GM19463 (cell line): ENCODE data around the gene NSD1.

Experiments
- ATAC-seq: cut with Tn5 transposase; IDR thresholded peaks from one replicate; pipeline ENCODE4 v1.9.1; 2021; ENCODE audit warnings: mild to moderate bottlenecking, moderate library complexity; ENCODE audit not compliant: unreplicated experiment

NSD1 gene

DNA sequence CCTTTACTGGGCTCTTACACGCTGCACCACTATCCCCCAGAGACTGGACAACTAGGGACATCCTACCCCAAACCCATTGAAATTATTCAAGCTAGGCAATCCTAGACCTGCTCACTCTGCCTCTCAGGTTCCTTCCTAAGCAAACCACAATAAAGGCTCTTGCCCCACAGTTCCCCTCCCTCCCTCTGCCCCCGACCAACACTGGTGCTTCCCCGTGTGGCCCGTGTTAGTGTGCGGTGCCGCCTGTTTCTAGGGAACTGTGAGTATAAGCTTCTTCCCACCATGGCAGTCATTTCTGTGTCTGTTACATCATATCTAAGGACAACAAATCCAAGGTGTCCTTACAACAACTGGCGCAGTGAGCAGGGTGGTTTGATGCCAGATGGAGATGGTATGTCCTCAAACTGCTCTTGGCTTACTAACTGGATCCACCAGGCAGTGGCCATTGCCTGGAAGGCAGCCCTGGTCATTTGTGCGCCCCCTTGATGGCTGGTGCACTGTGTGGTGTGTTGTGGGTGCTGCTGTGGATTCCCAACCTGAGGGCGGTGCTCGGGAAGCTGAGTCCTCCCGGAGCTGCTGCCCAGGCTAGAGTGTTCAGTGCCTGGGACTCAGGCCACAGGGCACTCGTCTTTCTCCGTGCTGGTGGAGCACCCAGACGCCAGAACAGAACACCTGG, 186.5 kb downstream of the NSD1 start:
- no peak for ATAC-seq

DNA sequence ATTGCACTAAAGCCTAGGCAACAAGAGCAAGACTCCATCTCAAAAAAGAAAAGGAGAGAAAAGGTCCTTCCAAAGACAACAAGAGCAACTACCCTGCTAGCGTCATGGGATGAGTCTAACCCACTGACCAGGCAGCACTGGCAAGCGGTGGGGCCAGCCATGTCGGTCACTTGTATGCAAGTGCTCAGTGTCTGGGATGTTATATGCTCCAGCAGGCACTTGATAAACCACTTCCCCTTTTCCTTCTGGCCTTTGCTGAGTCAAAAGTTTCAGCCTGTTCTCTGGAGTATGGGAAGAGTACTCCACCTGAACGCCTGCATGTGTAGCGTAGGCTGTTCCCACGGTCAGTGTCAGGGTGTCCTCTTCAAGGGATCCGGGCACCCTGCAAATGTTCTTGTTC, 187.3 kb downstream of the NSD1 start:
- no peak for ATAC-seq

DNA sequence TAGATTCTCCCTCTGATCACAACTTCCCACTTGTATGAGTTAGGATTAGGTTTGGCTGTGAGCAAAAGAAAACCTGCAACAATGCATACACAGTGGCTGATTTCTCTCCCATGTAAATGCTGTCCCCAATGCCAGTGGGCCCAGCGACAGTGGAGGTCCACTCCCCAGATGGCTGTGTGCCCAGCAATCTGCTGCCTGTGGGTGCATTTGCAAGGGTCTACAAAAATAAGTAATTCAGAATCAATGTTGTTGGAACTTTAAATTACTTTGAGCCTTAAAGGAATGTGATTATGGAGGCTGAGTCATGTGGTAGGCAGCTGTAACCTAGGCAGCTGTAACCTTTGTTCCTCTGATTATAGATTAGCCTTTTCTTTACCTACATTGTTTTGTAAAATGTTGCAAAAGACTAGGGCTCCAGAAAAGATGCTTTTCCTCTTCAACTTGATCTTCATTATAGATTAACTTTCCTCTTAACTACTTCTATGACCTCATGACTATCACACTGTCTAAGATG, 192.4 kb downstream of the NSD1 start:
- no peak for ATAC-seq

DNA sequence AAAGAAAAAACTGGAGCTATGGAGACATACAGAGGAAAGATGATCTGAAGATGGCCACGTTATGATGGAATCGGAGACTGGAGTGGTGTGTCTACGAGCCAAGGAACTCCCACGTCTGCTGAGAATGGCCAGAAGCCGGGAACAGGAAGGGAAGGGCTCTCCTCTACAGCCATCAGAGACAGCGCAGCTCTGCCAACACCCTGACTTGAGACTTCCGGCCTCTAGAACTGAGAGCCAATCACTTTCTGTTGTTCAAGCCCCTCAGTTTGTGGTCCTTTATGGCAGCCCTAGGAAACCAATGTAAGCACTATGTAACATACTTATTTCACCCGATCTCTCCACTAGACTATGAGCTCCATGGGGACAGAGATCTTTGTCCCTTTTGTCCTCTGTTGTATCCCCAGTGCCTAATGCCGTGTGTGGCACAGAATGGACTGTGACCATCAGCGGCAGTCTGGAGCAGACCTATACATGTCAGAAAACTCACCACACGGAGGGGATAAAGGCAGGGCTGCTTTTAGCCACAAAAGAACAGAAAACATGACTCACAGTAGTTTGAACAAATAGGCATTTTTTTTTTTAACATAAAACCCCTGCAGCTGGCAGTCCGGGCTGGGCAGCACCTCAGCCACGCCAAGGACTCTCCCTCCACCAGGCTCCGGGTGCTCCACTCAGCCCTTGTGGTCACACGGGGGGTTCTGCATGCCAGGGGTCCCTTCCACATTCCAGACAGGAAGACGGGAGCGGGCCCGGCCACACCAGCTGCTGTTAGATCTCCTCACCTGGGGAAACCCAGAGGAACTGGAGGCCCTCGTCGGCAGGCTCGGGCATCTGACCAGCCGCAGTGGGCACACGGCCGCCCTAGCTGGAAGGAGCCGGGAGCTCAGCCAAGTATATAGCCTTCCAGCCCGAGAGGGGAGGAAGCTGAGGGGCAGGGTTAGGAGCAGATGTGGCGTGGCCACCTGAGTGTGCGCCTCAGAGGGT, 194.3 kb downstream of the NSD1 start:
- no peak for ATAC-seq

DNA sequence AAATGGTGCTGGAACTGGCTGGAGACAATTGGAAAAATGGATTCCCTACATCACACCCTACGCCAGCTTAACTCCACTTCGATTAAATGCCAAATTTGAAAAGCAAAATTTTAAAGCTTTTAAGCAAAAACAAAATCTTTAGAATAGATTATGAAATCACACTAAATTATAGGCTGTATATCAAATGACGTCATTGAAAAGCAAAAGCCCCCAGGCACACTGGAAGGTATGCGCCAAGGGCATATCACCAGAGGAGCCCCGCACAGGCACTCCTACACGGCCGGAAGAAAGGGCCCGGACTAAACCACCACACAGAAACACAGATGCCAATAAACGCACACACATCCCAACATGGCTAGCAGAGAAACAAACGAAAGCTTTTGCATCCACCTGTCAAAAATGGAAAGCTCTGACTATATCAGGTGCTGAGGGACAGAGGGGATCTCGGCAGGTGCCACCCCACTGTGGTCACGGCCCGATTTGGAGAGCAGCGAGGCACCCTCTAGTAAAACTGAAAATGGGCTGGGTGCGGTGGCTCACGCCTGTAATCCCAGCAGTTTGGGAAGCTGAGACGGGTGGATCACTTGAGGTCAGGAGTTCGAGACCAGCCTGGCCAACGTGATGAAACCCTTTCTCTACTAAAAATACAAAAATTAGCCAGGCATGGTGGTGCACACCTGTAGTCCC, 195.1 kb downstream of the NSD1 start:
- ATAC-seq = no peak

DNA sequence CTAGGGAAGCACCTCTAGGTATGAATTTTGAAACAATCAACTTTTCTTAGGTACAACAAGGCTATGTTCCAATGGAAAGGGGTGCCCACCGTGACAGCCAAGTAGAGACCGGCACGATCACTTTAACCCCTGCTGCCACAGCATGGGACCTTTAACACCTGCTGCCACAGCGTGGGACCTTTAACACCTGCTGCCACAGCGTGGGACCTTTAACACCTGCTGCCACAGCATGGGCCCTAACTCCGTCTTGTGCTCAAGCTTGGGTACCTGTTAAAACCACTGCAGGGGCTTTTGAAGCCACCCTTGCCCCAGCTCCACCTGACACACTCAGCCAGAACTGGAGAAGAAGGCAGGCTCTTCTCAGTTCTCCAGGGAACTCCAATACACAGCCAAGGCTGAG, 196.3 kb downstream of the NSD1 start:
- ATAC-seq = no peak

DNA sequence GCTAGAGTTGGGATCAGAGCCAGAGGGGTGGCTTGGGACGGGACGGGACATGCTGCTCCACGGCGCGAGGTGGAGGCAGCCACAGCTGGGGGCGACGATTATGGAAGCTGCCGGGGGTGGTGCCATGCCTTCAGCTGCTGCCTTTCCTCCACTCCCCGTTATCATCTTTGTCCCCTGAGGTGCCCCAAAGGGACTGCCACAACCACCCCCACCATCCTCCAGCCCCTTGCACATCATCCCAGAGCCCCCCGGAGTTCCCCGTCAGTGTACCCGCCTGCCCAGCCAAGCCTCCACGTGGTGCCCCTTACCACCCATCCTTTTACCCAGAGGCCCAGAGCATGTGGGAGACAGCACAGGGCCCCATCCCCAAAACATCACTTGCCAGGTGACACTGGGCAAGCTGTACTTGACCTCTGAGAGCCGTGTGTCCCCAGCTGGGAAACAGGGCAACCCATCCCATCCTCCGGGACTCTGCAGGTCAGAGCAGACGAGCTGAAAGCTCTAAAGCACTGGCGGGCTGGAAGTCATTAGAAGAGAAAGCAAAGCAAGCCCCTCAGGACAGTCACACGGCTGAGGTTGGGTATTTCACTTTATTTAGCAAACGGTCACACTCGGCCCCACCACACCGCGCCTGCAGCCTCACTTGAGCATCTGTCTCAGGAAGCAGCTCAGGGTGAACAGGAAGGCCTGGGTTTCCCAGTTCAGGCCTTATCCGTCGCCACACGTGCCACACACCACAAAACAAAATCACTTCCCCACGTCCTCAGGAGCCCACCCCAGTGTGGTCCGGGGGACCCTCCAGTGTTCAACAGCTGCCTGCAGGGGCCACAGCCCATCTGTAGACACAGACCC, 197.6 kb downstream of the NSD1 start:
- ATAC-seq = no peak

DNA sequence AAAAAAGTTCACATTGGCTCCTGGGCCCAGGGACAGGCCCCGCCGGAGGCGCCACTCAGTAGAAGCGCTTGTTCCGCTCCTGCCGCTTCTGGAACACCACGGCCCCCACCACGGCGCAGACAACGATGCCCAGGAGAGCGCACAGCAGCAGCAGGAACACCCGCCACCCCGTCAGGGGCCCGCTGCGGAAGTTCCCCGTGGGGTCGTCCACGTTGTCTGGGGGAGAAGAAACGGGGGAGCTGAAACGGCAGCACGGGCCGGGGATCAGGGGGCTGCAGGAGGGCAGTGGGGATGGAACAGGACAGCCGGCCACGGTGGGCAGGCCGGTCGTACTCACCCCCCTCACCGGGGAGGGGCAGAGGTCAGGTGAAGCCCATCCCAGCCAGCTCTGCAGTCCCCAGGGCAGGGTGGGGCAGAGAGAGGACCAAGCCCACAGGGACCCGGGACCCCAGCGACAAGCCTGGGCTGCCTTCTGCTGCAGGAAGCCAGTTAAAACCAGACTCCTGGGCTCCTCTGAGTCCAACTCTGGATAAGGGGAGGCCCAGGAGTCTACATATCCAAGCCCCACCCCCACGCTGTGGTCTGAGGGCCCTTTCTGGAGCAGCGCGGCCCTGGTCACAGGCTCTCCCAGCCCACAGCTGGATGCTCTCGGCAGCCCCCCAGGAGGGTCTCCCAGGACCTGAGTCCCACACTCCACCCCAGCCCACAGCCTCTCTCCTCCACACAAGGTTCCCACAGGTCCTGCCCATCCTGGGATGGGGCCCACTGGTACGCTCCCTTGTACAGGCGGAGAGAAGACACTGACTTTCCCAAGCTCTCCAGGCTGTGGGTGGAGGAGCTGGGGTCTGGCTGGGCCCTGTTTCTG, 198.7 kb downstream of the NSD1 start:
- no peak for ATAC-seq

DNA sequence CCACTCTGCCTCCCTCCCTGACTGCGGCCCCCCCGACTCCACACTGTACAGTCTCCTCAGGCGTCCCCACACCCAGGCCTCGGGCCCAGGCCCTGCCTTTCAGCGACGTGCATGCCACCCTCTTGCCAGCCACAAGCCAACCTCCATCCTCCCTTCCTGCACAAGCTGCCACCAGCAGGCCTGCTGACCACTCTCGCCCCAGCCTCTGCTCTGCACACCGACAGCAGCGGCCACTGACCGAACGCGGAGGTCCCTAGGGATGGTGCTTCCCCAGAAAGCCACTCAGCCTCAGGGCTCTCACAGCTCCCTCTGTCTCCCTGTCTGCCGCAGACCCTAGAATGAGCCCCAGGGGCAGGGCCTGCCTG, 199.3 kb downstream of the NSD1 start:
- no peak for ATAC-seq

DNA sequence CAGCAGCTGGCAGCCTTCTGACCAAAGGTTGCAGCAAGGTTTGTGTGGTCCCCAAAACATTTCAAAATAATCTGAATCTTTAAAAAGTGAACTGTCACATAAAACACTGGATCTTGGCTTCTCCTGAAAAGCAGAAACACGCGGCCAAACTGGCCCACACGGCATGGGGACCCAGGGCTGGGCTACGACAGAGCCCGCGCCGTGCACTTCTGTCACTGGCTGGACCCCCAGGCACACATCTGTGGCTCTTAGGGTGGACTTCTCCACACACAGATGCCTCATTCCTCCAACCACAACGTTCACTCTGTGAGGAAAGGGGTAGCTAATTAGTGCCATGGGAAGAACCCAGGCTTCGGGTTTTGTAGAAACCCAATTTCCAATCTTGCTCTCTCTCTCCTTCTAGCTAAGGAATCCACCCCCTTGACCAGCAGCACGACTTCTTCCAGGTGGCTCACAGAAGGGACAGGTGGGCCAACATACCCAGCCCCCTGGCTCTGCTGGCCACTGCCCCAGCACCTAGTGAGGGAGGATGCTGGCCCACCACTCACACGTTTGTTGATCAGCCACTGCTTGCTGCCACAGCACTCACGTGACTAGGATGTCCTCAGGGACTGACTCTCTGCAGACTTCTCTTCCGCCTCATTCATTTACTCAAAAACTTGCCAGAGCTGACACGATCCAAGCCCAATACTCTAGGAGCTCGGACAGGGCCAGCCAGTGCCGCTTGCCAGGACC, 200.0 kb downstream of the NSD1 start:
- ATAC-seq = no peak

DNA sequence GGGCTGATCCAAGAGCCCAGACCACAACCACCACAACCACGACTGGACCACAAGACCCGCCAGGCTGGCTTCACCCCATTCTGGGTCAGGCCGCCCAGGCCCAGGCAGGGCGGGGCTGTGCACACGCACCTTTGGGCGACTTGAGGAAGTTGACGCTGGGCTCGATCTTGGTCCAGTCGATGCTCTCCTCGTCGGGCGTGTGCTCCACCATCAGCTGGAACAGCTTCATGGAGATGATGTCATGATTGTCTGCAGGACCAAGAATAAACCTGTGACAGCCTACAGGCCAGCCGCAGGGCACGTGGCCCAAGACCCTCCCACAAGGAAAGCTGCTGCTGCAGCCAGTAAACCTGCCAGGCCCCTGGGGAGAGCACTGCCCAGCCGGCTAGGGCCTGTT, 200.6 kb downstream of the NSD1 start:
- ATAC-seq = no peak

DNA sequence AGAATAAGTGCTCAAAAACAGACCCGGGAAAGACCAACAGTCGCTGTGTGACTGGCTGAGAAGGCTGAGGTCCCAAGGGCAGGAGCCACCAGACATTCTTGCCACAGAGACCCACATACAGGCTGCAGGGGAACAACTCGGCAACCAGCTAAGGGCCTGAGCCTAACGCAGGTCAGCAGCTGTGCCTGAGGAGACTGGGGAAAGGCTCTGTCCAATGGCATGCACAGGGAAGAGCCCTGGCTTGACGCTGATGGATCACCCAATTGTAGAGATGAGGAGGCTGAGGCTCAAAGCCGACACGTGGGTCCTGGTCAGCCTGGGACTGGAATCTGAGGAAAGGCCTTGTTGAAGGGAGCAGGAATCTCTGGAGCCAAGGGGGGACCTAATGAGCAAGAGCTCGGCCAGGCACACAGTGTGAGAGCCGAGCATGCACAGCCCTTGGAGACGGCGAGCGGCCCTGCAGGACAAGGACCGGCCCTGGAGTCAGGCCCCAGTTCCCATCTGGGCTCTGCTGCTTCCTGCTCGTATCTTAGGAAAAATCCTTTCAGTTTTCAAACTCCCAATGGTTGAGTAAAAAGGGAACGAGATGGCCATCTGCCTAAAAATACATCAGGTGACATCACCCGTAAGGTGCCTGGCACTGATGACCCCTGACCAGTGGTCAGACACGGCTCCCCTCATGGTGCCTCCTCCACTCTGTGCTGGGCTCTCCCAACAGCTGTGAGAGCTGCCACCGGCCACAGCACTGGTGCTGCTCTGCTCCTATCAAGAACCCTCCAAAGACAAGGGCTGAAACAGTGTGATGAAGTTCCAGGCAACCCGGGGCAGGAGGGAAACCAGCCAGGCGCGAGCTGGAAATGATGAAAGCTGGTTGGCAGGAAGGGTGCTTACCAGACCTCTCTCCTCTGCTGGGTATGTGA, 201.5 kb downstream of the NSD1 start:
- no peak for ATAC-seq

DNA sequence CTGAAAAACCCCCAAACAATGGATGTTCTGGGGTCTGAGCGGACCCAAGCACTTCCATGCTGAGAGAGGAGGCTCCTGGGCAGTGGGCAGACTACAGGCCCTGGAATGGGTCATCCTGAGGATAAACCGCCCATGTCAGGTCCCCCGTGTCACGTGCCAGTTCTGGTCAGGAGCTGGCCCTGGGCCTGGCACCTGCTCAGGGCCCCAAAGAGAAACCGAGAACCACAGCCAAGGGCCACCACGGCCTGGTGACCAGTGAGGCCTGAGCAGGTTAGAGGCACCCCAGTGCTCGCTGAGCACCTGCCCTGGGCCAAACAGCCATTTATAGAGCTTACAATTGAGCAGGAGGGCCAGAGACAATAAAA, 202.1 kb downstream of the NSD1 start:
- ATAC-seq = no peak

DNA sequence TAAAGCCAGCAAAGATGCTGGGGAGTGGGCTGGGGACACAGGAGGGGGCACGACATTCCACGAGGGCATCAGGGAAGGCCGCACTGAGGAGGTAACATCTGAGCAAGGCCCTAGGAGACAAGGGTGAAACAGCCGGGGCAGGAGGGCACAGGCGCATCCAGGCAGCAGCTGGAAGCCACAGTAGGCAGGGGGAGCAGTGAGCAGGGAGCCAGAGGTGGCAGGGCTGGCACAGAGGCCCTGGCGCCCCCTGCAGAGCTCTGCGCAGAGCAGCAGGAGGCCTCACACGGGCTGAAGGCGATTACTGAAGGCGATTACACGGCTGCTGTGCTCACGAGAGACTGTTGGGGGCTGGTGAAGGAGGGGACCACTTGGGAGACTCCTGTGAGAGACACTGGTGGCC, 202.5 kb downstream of the NSD1 start:
- no peak for ATAC-seq

DNA sequence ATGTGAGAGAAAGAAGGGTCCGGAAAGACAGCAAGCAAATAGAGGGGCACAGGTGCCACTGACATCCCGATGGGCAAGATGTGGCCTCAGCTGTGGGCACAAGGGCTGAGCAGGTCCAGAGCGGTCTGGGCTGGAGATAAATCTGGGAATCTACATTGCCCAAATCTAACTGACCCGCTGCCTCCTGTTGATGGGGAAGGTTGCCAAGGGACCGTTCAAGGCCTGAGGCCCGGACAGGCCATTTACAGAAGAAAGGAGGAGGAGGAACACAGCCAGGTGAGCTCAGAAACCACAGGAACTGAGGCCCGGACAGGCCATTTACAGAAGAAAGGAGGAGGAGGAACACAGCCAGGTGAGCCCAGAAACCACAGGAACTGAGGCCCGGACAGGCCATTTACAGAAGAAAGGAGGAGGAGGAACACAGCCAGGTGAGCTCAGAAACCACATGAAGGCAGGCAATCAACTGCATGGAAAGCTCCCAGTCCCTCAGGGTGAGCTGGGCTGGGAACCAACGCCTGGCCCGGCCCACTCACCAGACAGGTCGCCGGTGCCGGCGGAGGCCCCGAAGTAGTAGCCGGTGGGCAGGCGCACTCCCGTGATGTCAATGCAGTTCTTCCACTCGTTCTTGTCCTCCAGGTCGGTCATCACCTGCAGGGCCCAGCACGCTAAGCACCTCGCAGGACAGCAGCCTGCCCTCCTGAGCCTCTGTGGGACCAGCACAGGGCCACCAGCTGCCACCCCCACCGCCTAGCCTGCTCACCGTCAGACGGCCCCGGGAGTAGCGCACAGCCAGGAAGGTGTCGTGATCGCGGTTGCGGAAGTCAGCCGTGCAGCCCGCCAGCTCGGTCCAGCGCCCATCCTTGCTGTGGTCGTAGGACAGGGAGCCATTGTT, 203.3 kb downstream of the NSD1 start:
- no peak for ATAC-seq

DNA sequence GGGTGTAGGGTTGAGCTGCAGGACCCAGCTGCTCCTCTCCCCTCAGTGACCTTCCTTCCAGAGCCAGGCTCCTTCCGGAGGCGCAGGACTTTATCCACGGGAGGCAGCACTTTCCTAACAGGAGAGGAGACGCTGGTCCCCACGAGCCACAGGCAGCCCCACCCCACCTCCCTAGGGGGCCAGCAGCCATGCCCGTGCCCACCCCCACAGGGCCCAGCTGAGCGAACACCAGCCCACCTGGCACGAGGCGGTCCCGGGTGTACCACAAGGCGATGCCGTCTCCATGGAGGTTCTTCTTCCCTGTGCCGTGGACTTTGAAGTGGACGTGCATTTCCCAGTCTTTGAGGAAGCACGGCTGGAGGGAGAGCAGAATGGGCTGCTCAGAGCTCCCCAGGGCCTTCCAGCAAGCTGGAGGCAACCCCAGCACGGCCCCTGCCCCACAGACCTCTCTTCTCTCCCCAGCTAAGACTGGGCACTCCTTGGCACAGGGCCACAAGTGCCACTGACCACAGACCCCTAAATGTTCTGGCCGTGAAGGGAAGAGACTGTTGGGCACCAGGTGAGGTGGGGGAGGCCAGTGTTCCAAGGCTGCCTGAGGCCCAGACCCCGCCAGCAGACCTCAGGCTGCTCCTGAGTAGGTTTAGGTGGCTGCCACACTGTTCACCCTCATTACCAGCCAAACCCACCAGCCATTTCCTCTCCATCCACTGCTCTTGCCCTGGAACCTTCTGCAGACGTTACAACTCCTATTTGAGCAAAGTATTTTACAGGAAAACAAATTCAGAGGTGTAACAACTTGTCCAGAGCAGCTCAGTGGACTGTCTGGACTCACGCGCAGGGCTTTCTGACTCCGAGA, 204.9 kb downstream of the NSD1 start:
- no peak for ATAC-seq
